T-helper 2 cell treated with Interferon-gamma antibody and Interleukin-4, amounts not matched to agents 5 μg/mL and 100 μg/mL, for 36 hours (primary cell): Measurements from ENCODE around the gene SPATA21.

ENCODE experiments used
- DNase-seq: peaks from one replicate; pipeline ENCODE4 v3.0.0; 2021; ENCODE audit warnings: low spot score
- H3K27ac Mint-ChIP-seq: one replicate; pipeline ENCODE4 v1.8.0; 2021; ENCODE audit warnings: mild to moderate bottlenecking, mixed read lengths
- H3K27me3 Mint-ChIP-seq: one replicate; pipeline ENCODE4 v1.8.0; 2021; ENCODE audit warnings: low read depth, mixed read lengths
- H3K36me3 Mint-ChIP-seq: one replicate; pipeline ENCODE4 v1.8.0; 2021; ENCODE audit warnings: low read depth, mixed read lengths
- H3K4me1 Mint-ChIP-seq: one replicate; pipeline ENCODE4 v1.8.0; 2021; ENCODE audit warnings: low read depth, mixed read lengths
- H3K4me3 Mint-ChIP-seq: one replicate; pipeline ENCODE4 v1.8.0; 2022; ENCODE audit warnings: mild to moderate bottlenecking, moderate library complexity, mixed read lengths
- H3K9me3 Mint-ChIP-seq: one replicate; pipeline ENCODE4 v1.8.0; 2021; ENCODE audit warnings: mixed read lengths

The SPATA21 gene

DNA sequence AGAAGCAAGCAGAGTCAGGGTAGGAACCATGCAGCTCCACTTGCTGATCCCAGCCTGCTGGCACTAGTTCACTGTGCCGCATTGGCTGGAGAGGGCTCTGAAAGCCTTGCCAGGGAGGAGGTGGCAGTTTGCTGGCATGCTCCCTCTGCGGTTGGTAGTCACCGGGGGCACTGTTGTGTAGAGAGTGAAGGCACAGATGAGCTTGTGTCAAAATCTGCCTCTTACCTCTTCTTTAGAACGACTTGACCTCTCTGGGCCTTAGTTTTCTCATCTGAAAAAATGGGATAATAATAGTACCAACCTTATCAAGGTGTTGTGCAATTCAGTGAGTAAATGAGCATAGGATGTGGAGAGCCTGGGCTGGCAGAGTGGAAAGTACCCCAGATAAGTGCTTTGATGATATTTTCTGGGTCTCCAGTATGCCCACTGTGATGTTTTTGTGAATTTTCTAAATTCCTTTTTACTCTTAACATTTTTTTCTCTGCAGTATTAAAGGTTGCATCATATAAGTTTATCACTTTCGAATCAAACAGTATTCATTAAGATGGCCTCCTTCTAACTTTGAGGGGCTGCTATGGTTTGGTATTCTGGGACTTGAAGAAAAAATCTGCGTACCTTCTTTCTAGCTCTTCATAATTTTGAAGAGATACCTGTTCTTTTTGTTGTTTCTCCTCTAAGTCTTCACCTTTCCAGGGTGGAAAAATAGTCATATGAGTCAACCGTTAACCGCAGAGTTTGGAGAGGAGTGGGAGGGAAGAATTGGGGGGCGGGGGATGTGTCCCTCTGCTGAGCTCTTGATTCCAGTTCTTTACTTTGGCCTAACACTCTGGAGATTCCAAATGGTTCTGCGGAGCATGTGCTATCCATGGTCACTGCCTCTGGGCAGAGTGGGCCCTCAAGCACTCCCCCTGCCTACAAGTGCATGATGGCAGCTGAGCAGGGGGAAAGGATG, 43.4 kb downstream of the SPATA21 start:
- no peak for DNase-seq
- no peaks in the 10 kb centered on the region for H3K9me3 Mint-ChIP-seq
- no peak overlapping the region for H3K27ac Mint-ChIP-seq
- H3K4me1 Mint-ChIP-seq = peaks cover 22% of the 10 kb centered on the region
- H3K36me3 Mint-ChIP-seq = peaks cover 30% of the 10 kb centered on the region
- H3K4me3 Mint-ChIP-seq = no peak overlapping the region
- no peaks in the 10 kb centered on the region for H3K27me3 Mint-ChIP-seq

- peak overlapping the region; percentile 22 for H3K27ac Mint-ChIP-seq
- H3K4me1 Mint-ChIP-seq = peaks cover 24% of the 10 kb centered on the region
- peaks cover 30% of the 10 kb centered on the region for H3K36me3 Mint-ChIP-seq
- DNase-seq = no peak
- no peak overlapping the region for H3K4me3 Mint-ChIP-seq
- H3K9me3 Mint-ChIP-seq = no peaks in the 10 kb centered on the region
- no peaks in the 10 kb centered on the region for H3K27me3 Mint-ChIP-seq
Observed at GRCh38 chr1:16392740-16393569, 44.3 kb downstream of the SPATA21 start.

DNA sequence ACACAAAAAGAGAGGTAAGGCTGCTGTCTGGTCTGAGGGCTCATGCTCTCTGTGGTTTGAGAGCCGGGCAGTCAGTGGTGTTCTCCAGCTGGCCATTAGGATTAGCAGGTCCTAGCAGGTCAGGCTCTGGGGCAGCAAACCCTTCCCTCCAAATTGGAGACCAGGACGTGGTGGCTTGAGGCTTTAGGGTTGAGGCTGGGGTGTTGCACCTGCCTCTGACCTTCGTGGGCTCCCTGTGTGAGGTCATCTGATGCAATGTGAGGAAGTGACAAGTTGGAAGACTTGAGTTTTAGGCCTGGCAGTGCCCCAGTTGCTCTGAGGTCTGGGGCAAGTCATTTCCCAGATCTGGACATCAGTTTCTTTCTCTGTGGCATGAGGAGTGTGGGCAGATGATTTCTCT, 45.8 kb downstream of the SPATA21 start:
- DNase-seq = no peak
- no peaks in the 10 kb centered on the region for H3K9me3 Mint-ChIP-seq
- peaks cover 33% of the 10 kb centered on the region for H3K4me1 Mint-ChIP-seq

GRCh38 chr1:16387201-16388188, 49.7 kb downstream of the SPATA21 start:
- H3K9me3 Mint-ChIP-seq = no peaks in the 10 kb centered on the region
- H3K36me3 Mint-ChIP-seq = peaks cover 9% of the 10 kb centered on the region
- peaks cover 51% of the 10 kb centered on the region for H3K4me1 Mint-ChIP-seq
- H3K27ac Mint-ChIP-seq = peak overlapping the region; percentile 79
- DNase-seq = no peak
- H3K4me3 Mint-ChIP-seq = peak overlapping the region; percentile 72
- H3K27me3 Mint-ChIP-seq = no peaks in the 10 kb centered on the region

More for the DNA sequence above, 45.8 kb downstream of the SPATA21 start:
- Mint-ChIP-seq H3K4me3 (no peak overlapping the region), H3K36me3 (peaks cover 24% of the 10 kb centered on the region), H3K27me3 (no peaks in the 10 kb centered on the region), H3K27ac (peak overlapping the region; percentile 44)

DNA sequence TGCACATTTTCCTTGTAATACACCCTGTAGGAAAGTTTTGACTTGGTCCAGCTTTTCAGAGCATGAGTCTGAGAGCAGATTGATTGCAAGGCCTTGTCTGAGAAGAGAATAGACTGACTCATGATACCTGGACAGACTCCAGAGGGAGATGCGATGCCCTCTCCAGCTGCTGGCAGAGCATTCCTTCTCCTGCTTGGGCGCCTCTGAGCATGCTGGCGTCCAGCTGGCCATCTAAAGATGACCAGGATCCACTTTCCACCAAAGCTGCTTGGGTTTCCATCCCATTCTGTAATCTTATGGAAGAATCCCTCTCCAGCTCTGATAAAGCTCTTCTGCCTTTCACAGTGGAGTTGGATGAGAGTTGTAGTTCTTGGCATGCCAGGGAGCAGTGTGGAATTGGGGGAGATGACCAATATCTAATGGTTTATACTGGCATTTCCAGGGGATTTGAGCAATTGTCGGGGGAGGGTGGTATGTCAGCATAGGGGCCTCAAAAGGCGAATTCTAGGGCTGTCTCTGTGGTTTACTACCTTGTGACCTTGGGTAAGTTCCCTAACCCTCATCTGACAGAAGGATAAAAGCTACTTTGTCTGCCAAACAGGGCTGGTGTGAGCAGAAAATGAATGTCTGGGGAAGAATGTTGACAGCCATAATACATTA, 50.6 kb downstream of the SPATA21 start:
- Mint-ChIP-seq H3K9me3 (no peaks in the 10 kb centered on the region), H3K4me3 (peak overlapping the region; percentile 72), H3K27me3 (no peaks in the 10 kb centered on the region), H3K36me3 (peaks cover 12% of the 10 kb centered on the region), H3K27ac (peak overlapping the region; percentile 68), H3K4me1 (peaks cover 47% of the 10 kb centered on the region)
- DNase-seq = no peak

DNA sequence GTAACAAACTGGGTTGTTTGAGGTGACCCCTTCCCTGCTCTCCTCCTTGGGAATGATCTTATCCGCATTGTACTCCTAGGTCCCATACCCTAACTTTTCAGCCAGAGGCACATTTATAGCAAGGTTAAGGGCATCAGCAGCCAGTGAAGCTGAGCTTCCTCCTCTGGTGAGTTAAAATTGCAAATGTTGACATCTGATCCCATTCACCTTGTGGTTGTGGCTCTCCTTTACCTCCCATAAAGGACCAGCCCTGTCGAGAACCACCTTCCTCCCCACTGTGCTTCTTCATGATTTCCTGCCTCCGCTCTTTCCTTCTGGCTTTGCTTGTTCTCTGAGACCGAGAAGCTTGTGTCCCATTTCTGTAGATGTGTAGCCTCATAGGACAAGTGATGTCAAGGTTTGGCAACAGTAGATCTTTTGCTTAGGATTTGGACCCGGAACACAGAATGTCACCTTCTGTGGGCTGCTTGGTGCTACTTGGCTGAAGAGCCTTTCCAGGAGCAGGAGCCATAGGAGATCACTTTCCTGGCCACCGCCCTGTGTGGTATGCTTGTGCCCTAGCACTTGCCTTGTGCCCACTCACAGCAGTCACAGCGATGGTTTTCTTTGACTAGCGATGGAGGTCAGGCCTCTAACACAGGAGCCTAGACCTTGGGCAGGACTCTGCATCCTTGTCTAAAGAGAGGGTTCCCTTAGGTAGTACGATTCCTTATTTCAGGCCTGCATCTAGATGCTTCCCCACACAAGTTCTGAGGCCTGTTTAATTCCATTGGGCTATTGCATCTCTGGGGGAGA, 51.4 kb downstream of the SPATA21 start:
- H3K4me3 Mint-ChIP-seq = peak overlapping the region; percentile 72
- H3K27me3 Mint-ChIP-seq = no peaks in the 10 kb centered on the region
- H3K4me1 Mint-ChIP-seq = peaks cover 41% of the 10 kb centered on the region
- H3K36me3 Mint-ChIP-seq = peaks cover 12% of the 10 kb centered on the region
- DNase-seq = no peak
- no peaks in the 10 kb centered on the region for H3K9me3 Mint-ChIP-seq
- peak overlapping the region; percentile 68 for H3K27ac Mint-ChIP-seq

GRCh38 chr1:16383888-16384287, 53.3 kb downstream of the SPATA21 start:
- DNase-seq = no peak
- Mint-ChIP-seq H3K4me3 (no peak overlapping the region), H3K27ac (no peak overlapping the region), H3K4me1 (peaks cover 39% of the 10 kb centered on the region), H3K27me3 (no peaks in the 10 kb centered on the region), H3K36me3 (peaks cover 10% of the 10 kb centered on the region), H3K9me3 (no peaks in the 10 kb centered on the region)

DNA sequence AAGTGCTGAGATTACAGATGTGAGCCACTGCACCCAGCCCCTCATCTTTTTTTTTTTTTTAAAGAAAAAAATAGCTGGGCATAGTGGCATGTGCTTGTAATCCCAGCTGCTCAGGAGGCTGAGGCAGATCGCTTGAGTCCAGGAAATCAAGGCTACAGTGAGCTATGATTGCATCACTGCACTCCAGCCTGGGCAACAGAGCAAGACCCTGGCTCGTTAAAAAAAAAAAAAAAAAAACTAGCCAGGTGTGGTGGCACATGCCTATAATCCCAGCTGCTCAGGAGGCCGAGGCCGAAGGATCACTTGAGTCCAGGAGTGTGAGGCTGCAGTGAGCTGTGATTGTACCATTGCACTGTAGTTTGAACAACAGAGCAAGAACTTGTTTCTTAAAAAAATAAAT, 56.4 kb downstream of the SPATA21 start:
- no peaks in the 10 kb centered on the region for H3K27me3 Mint-ChIP-seq
- no peak overlapping the region for H3K4me3 Mint-ChIP-seq
- no peak overlapping the region for H3K27ac Mint-ChIP-seq
- peaks cover 31% of the 10 kb centered on the region for H3K4me1 Mint-ChIP-seq
- H3K36me3 Mint-ChIP-seq = peaks cover 12% of the 10 kb centered on the region
- no peaks in the 10 kb centered on the region for H3K9me3 Mint-ChIP-seq
- DNase-seq = no peak

- Mint-ChIP-seq H3K27me3 (no peaks in the 10 kb centered on the region), H3K36me3 (peaks cover 14% of the 10 kb centered on the region), H3K4me1 (peaks cover 30% of the 10 kb centered on the region), H3K4me3 (no peak overlapping the region), H3K9me3 (no peaks in the 10 kb centered on the region), H3K27ac (no peak overlapping the region)
- no peak for DNase-seq
Observed at GRCh38 chr1:16378443-16378842, 58.8 kb downstream of the SPATA21 start.

DNA sequence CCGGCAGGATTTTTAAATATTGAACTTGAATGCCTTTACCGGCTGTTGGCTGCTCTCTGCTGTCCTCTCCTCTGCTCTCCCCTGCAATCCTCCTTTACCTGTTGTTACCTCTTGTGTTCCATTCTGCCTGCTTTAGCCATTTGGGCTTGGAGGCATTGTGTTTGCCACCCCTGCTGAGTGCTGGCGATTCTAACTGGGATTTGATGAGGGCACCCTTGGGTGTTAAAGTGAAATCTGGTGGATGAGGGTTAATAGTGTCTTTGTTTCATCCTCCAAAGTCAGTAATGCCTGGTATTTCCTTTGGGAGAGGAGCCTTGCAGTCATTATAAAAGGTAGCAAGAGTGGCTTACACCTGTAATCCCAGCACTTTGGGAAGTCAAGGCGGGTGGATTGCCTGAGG, 60.3 kb downstream of the SPATA21 start:
- H3K4me1 Mint-ChIP-seq = peaks cover 39% of the 10 kb centered on the region
- no peak overlapping the region for H3K4me3 Mint-ChIP-seq
- no peaks in the 10 kb centered on the region for H3K27me3 Mint-ChIP-seq
- H3K27ac Mint-ChIP-seq = no peak overlapping the region
- DNase-seq = no peak
- peaks cover 22% of the 10 kb centered on the region for H3K36me3 Mint-ChIP-seq
- no peaks in the 10 kb centered on the region for H3K9me3 Mint-ChIP-seq

- H3K36me3 Mint-ChIP-seq = peaks cover 27% of the 10 kb centered on the region
- no peak for DNase-seq
- H3K27ac Mint-ChIP-seq = no peak overlapping the region
- H3K27me3 Mint-ChIP-seq = no peaks in the 10 kb centered on the region
- H3K4me1 Mint-ChIP-seq = peaks cover 46% of the 10 kb centered on the region
- no peak overlapping the region for H3K4me3 Mint-ChIP-seq
- no peaks in the 10 kb centered on the region for H3K9me3 Mint-ChIP-seq
Observed at GRCh38 chr1:16375521-16376340, 61.5 kb downstream of the SPATA21 start.

- Mint-ChIP-seq H3K4me3 (peak overlapping the region; percentile 0), H3K9me3 (no peaks in the 10 kb centered on the region), H3K27me3 (no peaks in the 10 kb centered on the region), H3K27ac (peak overlapping the region; percentile 13), H3K36me3 (peaks cover 26% of the 10 kb centered on the region), H3K4me1 (peaks cover 47% of the 10 kb centered on the region)
- DNase-seq = no peak
Observed at GRCh38 chr1:16374266-16374665, 63.0 kb downstream of the SPATA21 start.
